HG03571 (cell line): ENCODE results near the gene ABCB1.

ENCODE experiments used
- ATAC-seq: cut with Tn5 transposase; IDR thresholded peaks from one replicate; pipeline ENCODE4 v1.9.1; 2021; ENCODE audit not compliant: unreplicated experiment

The ABCB1 gene

DNA sequence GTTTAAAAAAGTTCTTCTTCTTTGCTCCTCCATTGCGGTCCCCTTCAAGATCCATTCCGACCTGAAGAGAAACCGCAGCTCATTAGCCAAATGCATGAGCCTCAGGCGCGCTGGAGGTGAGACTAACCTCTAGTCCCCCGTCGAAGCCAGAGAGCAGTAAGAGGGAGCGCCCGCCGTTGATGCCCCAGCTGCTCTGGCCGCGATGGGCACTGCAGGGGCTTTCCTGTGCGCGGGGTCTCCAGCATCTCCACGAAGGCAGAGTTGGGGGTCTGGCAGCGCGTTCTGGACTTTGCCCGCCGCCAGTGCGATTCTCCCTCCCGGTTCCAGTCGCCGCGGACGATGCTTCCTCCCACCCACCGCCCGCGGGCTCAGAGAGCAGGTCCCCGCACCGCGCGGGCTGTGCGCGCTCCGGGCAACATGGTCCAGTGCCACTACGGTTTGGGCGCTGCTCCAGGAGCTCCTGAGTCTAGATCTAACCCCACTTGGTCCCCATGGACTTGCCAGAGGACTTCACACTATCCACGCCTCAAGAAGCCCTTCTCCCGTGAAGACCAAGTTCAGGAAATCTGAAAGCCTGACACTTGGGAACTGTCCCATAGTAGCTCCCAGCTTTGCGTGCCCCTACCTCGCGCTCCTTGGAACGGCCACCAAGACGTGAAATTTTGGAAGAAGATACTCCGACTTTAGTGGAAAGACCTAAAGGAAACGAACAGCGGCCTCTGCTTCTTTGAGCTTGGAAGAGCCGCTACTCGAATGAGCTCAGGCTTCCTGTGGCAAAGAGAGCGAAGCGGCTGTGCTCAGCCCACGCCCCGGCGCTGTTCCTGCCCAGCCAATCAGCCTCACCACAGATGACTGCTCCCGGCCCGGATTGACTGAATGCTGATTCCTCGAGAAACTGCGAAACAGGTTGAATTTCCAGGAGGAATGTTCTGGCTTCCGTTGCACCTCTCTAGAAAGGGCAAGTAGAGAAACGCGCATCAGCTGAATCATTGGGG lies at the start of gene ABCB1:
Gene ABCB1, minus strand, starts transcription at position 755 of the 995 bp plus-strand sequence. Its CDS starts 700 bp downstream, at position 55.
- peak; percentile 45 for ATAC-seq

DNA sequence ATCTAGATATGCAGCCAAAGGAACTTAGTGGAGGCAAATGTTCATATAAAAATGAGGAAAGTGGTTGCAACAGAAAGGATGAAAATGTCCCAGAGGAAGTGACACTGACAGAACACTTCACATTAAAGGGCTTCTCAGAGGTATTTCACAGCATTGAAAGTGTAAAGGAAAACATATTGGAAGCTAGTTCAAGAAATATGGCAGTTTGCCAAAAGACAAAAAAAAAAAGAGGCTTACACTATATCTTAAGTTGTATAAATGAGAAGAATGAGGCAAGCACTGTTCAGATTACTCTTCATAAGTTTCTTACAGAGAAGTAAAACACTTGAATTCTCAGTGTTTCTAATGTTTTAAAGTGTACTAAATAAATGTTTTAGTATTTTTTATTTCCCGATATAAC lies 47.6 kb upstream of the ABCB1 start:
- ATAC-seq, result no peak

GRCh38 chr7:87645446-87645845 lies 44.8 kb upstream of the ABCB1 start:
- ATAC-seq, result no peak

DNA sequence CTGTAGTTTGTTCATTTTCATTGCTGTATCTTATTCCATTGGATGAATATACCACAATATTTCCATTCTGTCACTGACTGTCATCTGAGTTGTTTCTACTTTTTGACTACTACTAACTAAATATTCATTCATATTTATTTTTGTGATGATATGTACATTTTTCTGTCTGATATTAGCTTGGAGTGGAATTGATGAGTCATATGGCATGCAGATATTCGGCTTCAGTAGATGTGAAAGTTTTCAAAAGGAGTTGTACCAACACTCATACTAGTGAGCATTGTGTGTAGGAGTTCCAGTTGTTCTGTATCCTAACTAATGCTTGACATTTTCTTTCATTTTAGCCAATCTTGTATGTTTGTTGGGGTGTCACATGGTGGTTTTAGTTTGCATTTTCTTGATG lies 35.2 kb upstream of the ABCB1 start:
- no peak for ATAC-seq

GRCh38 chr7:87628780-87629569 lies 28.3 kb upstream of the ABCB1 start:
- no peak for ATAC-seq

DNA sequence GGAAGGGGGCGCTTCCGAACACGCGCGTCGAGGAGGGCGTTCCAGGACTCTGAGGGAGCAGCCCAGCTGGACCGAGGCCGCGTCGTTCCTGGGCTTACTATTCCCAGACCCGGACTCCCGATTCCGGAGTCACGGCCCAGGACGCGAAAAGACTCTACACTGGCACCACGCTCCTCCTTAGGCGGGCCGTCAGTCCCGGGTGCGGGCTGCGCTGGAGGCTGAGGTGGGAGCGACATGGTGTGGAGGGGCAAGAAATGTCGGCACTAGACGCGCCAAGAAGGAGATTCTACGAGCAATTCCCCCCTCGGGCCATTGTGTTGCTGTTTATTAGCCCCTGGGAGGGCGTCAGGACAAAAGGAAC lies 26.9 kb upstream of the ABCB1 start:
- peak; percentile 18 for ATAC-seq

- ATAC-seq, result no peak
Observed at GRCh38 chr7:87625101-87625500, 24.4 kb upstream of the ABCB1 start.

GRCh38 chr7:87624628-87625027 lies 23.9 kb upstream of the ABCB1 start:
- no peak for ATAC-seq

DNA sequence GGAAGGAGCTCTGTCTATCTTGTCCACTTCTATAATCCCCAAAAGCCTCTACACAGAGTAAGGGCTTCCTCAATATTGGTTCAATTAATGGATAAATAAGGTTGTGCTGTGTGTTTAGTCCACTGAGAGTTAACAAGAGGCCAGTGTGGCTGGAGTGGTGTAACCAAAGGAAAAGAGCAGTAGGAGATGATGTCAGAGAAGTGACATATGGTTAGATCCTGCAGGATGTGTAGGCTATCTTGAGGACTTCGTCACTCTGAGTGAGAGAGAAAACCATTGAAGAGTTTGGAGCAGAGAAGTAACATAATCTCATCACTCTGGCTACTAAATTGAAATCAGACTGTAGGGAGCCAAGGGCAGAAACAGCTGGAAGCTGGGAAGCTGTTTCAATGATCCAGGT lies 14.5 kb upstream of the ABCB1 start:
- no peak for ATAC-seq

DNA sequence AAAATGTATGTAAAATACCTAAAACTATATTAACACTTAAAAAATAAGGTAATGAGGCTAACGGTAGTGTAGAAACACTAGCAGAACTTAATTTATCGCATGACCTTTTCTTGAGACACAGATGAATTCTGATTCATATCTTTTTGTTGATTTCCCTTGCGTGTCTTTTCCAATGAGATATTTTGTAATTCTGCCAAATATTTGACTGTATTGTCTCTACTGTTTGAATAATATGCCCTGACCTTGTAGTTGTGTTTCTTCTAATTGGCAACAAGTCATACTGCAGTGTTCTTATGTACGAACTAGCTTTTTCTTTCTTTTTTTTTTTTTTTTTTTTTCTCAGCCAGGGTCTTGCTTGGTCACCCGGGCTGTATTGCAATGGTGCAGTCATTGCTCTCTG lies 9.2 kb upstream of the ABCB1 start:
- ATAC-seq, result no peak

DNA sequence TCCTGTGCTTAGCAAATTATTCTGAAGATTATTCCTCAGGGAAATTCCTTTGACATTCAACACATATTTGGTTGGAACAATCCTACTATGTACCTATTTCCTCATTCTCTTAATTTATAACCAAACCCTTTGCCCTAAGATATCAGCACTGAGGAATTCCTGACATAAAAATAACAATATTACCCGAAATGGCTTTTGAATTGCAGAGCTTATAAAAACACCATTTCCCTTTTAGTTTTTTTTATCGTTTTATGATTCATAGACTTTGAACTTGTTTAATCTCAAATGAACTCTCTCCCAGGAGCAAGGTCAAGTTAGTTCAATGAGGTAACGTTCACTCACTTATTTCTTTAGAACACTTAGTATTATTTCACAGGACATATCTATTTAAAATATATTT lies 7.7 kb upstream of the ABCB1 start:
- ATAC-seq, result no peak

DNA sequence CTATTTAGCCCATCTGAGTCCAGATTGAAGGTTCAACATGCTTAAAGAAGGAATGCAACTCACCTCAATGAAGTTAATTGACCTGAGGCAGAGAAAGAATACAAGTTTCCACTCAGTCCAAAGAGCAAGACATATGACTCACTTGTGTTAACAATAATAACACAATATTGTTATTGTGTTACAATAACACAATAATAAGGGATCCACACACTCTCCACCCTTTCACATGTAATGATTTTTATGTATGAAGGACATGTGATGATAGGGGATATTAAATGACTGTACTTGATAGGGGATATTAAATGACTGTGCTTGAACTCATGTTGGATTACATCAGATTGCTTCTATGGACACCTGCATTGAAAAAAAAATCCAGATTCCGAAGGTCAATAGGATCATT lies 3.6 kb upstream of the ABCB1 start:
- ATAC-seq, result no peak

DNA sequence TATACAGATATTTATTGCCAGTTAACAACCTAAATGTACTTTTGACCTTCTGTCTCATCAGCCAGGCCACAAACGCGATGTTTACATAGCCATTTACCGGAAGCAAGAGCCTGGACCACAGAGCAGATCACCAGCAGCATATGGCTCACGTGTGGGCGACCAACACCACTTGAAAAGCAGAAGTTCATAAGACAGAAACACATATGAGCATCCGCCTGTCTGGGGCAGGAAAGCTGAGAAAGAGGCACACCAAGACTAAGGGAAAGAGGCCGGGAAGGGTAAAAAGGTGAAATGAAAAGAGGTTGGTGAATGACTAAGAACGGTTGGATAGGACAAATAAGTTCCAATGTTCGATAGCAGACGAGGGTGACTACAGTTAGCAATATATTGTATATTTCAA lies 1.3 kb downstream of the ABCB1 start:
- ATAC-seq, result peak; percentile 99

DNA sequence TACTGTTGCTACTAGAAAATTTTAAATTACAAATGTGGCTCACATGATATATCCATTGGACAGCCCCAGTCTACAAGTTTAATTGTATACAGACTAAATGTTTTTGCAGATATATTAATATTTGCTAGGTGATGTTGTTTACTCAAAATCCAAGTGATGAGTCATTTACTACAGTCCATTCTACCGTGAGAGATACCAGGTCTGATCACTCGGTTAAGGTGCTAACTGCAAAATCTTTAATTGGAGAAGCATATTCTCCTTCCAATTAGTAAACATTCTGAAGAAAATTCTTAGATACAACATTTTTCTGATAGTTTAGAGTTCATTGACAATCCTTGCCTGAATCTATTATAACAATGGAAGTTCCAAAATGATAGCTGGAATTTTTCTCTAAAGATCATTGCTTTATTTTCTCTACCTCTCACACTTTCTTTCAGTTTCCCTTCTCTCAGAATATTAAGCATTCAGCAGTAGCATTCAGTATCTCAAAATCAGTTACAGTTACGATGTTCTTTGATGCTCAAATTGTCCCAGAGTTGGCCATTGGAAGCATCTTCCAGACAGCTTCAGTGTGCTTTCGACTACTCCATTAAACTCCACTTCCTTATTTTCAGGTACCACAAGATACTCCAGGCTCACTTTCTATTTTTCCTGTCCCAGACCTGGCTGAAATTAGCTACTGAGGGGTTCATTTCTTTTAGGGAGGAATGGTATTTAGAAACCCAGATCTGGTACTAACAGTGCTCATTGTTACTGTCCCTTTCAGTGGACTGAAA lies 2.3 kb downstream of the ABCB1 start:
- no peak for ATAC-seq

GRCh38 chr7:87596696-87597095 lies 4.0 kb downstream of the ABCB1 start:
- no peak for ATAC-seq

DNA sequence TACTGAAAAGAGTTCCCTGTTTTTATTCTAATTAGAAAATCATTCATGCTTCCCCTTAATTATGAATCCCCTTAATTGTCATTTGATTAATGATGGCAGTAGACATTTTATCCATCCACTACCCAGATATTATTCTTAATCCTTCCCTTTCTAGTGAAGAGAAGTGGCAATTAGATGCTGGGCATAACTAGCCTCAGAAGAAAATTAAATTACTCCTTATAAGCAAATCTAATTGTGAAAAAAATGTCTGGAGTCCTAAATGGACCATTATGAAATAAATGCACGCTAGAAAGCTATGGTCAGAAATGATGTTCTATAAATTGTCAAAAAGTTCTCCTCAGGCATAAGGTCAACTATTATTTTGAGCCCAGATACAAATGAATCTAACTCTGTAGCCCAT lies 4.5 kb downstream of the ABCB1 start:
- ATAC-seq, result no peak

GRCh38 chr7:87592300-87592699 lies 8.4 kb downstream of the ABCB1 start:
- ATAC-seq, result no peak

- no peak for ATAC-seq
Observed at GRCh38 chr7:87591211-87591610, 9.5 kb downstream of the ABCB1 start.

GRCh38 chr7:87590578-87590977 lies 10.1 kb downstream of the ABCB1 start:
- ATAC-seq, result no peak

- no peak for ATAC-seq
Observed at GRCh38 chr7:87589631-87590030, 11.1 kb downstream of the ABCB1 start.

GRCh38 chr7:87581723-87582122 lies 19.0 kb downstream of the ABCB1 start:
- no peak for ATAC-seq
